NCI-H1105 treated with DMSO at 0.1 percent for 48 hours (cell line): ENCODE measurements around the gene SCAMP3.
A peak's percentile ranks its signal among the peaks of the same experiment; 100 is the strongest.
"Not testable (repeated sequence)": the region's sequence is repeated elsewhere in the genome, so short reads cannot be mapped to it uniquely, and the experiment has no call there.

Source experiments
- DNase-seq: peaks from one replicate; lab custom pipeline; 2025; lab: John Stamatoyannopoulos, UW

The SCAMP3 gene

DNA sequence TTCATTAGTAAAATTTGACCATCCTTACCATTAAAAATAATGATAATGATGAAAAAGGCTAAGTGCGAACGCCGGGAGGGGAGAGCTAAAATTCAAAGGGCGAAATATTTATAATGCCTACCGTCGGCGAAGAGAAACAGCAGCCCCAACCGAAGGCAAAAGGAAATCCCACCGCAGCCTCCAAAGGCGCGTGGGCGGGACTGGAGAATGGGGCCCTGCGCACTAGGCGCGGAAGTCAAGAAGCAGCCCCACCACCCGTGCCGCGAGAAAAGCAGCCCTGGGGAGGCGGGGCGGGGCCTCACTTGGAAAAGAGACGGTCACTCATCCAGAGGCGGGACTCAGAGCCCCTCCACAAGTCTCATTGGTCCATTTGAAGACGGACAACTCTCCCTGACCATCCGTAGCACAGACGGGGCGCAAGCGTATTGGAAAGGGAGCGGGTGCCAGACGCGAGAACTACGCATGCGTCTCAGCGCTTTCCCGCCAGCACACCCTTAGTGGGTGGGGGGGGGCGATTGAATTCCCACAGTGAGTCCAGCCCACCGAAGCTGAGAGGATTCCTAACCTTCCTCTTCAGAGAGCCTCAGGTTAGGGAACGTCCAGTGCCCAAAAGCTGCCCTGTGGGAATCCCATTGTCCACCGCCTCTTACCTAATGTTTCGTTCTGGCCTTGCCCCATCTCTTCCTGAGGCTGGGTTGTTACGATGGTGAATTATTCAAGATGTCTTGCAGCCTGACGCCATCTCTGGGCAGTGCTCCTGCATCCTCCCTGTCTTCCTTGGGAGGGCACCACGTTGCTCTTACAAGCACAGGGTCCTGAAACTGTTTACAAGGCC is 34.7 kb downstream of the SCAMP3 start:
- DNase-seq, result peak; percentile 99

GRCh38 chr1:155226910-155227260 is 35.3 kb downstream of the SCAMP3 start:
- DNase-seq, result peak; percentile 86

DNA sequence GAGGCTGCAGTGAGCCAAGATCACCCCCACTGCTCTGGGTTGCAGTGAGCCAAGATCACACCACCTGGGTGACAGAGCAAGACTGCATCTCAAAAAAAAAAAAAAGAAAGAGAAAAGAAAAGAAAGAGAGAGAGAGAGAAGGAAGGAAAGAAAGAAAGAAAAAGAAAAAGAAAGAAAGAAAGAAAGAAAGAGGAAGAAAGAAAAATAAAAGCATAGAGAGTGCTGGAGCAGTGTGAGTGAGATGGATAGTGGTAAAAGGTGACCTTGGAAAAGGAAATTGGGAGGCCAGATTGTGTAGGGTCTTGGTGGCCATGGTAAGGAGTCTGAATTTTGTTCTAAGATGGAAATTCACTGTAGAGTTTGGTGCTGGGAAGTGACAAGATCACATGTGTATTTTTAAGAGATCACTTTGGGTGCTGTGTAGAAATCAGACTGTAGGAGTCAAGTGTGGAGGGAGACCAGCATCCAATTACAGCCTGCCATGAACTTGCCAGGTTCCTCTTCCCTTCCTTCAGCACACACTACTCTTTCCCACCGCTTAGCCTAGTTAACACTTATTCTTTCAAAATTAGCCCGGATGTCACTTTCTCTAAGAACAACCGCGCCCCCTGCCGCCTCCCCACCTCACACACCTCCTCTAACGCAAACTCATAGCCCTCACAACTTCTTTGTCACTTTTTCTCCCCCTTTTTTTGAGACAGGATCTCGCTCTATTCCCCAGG is 35.8 kb downstream of the SCAMP3 start:
- peak; percentile 86 for DNase-seq

DNA sequence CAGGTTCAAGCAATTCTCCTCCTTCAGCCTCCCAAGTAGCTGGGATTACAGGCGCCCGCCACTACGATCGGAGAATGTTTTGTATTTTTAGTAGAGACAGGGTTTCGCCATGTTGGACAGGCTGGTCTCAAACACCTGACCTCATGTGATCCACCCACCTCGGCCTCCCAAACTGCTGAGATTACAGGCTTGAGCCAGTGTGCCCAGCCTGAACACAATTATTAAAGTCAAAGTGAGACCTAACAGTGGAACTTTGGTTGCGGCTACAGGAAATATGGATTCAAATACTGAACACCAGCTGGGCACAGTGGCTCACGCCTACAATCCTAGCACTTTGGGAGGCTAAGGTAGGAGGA is 36.8 kb downstream of the SCAMP3 start:
- DNase-seq, result not testable (repeated sequence)

GRCh38 chr1:155223047-155223446 is 39.1 kb downstream of the SCAMP3 start:
- no peak for DNase-seq

DNA sequence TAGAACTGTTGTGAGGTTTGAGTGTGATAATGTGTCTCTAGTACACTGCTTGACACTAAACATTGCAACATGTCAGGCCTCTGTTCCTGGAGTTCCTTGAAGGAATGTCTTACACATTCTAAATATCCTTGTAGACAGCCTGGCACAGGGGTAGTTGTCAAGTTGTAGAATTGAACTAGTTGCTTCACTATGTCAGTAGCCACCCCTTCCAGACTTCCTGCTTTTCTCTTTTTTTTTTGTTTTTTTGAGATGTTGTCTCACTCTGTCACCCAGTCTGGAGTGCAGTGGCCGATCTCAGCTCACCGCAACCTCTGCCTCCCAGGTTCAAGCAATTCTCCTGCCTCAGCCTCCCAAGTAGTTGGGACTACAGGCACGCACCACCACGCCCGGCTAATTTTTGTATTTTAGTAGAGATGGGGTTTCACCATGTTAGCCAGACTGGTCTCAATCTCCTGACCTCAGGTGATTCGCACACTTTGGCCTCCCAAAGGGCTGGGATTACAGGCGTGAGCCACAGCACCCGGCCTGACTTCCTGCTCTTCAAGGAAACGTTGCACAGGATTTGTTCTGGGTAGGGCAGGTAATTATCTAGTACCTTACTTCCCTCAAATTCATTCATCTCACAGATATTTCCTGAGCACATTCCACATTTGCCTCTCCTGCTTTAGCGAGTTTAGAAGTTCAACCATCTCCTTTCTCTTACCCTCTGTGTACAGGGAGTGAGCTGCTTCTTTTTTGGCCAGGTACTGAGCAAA is 41.8 kb downstream of the SCAMP3 start:
- not testable (repeated sequence) for DNase-seq

DNA sequence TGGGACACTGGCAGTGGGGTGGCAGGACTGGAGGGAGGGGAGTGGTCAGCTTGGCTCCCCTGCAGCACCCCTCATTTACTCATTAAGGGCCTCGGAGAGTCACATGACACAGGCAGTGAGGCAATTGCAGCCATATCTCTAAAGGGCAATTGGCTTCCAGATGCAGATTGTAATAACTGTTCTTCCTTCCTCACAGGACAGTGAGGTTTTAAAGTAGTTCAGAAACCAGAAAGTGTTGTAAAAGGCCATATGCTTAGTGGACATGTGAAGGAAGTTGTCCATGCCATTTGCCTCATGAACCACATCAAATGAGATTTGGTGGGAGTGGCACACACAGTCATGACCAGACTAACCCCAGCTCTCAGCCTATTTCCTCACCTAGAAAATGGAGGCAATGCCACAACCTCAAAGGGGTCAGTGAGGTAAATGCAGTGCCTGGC is 42.5 kb downstream of the SCAMP3 start:
- peak; percentile 76 for DNase-seq

DNA sequence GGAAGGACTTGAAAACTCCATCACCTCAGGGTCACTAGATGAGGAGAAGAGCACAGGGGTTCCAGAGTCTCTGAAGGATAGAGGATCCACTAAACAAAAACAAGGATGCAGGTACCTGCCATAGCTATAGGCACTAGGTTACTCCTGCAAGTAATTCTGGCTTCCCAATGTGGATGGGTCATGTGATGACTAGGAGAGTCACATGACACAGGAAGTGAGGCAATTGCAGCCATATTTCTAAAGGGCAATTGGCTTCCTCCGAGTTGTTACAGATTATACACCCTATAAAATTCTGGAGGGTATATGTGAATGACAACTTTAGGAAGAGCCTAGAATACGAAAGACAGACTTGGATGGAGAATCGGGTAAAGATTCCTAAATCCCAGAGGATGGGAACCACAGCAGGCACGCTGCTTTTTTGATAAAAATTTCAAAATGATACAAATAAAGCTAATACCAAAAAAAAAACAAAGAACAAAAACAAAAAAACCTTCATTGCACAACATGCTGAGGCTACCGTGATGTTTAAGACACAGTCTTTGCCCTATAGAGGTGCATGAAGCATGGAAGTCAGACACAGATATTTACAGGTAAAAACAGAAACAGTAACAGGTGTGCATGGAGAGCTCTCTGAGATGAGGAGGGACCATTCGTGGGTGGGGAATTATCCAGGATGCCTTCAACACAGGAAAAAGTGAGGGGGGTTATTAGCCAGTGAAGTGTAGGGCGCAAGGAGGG is 43.1 kb downstream of the SCAMP3 start:
- DNase-seq, result peak; percentile 79

GRCh38 chr1:155214702-155215101 is 47.5 kb downstream of the SCAMP3 start:
- not testable (repeated sequence) for DNase-seq

DNA sequence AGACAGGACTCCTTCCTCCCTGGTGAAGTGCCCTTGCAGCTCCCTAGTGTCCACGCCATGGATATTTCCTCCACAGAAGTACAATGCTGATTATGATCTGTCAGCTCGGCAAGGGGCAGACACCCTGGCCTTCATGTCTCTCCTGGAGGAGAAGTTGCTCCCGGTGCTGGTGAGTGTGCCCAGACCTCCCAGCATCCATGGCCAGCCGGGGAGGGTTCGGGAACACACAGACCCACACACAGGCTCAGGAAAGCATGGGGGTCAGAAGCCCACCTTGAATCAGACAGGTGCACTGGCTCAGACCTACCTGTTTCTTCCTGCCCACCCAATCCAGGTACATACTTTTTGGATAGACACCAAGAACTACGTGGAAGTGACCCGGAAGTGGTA is 50.1 kb downstream of the SCAMP3 start:
- not testable (repeated sequence) for DNase-seq

DNA sequence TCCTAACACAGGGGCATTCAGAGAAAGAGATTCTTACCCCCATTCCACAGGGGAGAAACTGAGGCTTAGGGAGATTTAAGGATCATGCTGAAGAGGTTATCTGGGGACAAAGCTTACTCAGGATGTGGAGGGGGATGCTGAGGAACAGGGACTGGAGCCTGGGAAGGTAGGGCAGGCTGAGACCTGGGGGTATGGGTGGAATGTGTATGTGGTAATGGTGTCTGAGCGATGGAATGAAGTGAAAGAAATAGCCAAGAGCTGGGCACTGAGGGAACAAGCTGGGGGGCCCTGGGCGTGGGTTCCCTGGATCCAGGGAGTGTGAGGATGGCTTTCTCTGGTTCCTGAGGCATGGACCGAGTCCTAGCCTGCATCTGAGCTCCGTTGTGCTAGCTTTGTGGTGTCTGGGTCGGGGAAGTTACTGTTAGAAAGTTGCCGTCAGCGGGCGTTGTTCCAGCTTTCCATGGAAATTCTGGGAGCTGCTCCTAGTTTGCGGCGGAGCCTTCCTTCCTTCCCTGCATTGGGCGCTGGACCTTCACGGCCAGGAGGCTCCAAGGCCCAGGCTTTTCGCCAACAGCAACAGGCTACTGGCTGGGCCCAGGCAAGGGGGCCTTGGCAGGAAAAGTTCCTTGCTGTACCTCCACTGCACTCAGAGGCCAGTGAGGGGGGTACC is 50.6 kb downstream of the SCAMP3 start:
- DNase-seq, result not testable (repeated sequence)

- no peak for DNase-seq
Observed at GRCh38 chr1:155210314-155211104, 51.7 kb downstream of the SCAMP3 start.

DNA sequence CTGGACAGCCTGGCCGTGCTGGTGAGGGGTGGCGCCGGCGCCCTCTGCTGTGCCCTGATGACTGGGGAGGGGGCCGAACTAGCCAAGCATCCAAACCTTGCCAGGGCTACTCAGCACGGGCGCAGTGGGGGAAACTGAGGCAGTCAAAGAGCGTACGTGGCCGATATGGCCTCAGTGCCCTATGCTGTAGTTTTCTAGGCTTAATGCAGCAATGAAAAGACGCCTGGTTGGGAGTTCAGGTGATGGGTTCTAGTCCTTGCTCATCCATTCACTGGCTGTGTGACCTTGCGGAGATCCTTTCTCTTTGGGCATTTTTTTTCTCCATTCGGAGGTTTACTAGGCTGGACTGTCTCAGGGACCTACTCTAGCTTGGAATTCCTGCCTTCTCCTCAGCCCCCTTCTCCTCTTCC is 52.8 kb downstream of the SCAMP3 start:
- no peak for DNase-seq

GRCh38 chr1:155208541-155209311 is 53.4 kb downstream of the SCAMP3 start, which contains the start of gene MTX1:
TSS of gene MTX1 (plus strand) at chr1:155208695. CDS start at chr1:155208805, 110 bp downstream.
- DNase-seq, result peak; percentile 77

DNA sequence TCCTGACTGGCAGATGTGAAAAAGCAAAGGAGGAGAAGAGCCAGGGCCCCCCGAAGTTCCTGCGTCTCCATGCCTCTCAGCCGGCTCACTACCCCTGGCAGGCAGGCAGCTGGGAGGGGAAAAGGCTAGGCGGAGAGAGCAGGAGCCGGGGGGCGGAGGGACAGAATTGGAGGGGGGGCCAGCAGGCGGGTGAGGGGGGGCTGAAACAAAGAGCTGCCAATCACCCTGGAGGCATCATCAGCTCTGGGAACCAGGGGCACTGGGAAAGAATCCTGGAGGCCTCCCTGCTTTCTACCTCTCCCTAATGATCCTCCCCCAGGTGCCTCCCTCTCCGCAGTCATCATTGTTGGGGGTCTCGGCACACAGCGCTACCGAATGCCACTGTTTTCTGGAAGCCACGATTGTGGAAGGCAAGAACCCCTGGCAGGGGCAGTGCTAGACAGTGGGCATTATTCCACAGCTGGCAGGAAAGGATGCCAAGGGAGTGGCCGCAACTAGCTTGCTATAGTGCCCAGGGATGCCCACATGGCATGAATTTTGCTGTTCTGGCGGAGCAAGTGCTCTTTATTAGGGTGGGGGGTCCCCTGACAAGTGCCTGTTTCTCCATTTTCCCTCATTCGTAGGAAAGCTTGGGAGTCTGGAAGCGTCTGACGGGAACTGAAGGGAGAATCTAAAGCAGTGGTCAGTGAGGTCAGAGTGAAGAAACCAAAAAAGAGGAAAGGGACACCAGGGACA is 54.2 kb downstream of the SCAMP3 start, which contains the start of gene THBS3:
TSS of gene THBS3 (minus strand) at position 92 of the 735 bp plus-strand sequence. CDS start at position 71, 21 bp downstream.
- DNase-seq, result peak; percentile 70

GRCh38 chr1:155206891-155207805 is 55.0 kb downstream of the SCAMP3 start:
- peak; percentile 84 for DNase-seq
